ENCODE data around the gene IL10.
A peak's percentile ranks its signal among the peaks of the same experiment; 100 is the strongest.
"Not testable (repeated sequence)": the region's sequence is repeated elsewhere in the genome, so short reads cannot be mapped to it uniquely, and the experiment has no call there.

The IL10 gene

GRCh38 chr1:206793620-206794019, 21.3 kb upstream of the IL10 start:
- no peak for DNase-seq (ENCODE audit: low spot score)

- no peak for DNase-seq (ENCODE audit: low spot score)
Measured at GRCh38 chr1:206792939-206793607, 20.8 kb upstream of the IL10 start.

- DNase-seq (ENCODE audit: low spot score): no peak
Measured at GRCh38 chr1:206790502-206791250, 18.4 kb upstream of the IL10 start.

- no peak for DNase-seq (ENCODE audit: low spot score)
Measured at GRCh38 chr1:206788487-206789050, 16.3 kb upstream of the IL10 start.

- no peak for DNase-seq (ENCODE audit: low spot score)
Measured at GRCh38 chr1:206787891-206788290, 15.6 kb upstream of the IL10 start.

- DNase-seq (ENCODE audit: low spot score): peak; percentile 62
Measured at GRCh38 chr1:206786212-206786886, 14.1 kb upstream of the IL10 start.

- DNase-seq (ENCODE audit: low spot score): no peak
Measured at GRCh38 chr1:206785182-206785765, 13.0 kb upstream of the IL10 start.

GRCh38 chr1:206784471-206784903, 12.2 kb upstream of the IL10 start:
- peak; percentile 94 for DNase-seq (ENCODE audit: low spot score)

- no peak for DNase-seq (ENCODE audit: low spot score)
Measured at GRCh38 chr1:206783506-206783905, 11.2 kb upstream of the IL10 start.

- DNase-seq (ENCODE audit: low spot score): no peak
Measured at GRCh38 chr1:206782448-206782847, 10.2 kb upstream of the IL10 start.

- no peak for DNase-seq (ENCODE audit: low spot score)
Measured at GRCh38 chr1:206779638-206780037, 7.3 kb upstream of the IL10 start.

- not testable (repeated sequence) for DNase-seq (ENCODE audit: low spot score)
Measured at GRCh38 chr1:206778911-206779310, 6.6 kb upstream of the IL10 start.

- no peak for DNase-seq (ENCODE audit: low spot score)
Measured at GRCh38 chr1:206778031-206778430, 5.7 kb upstream of the IL10 start.

- no peak for DNase-seq (ENCODE audit: low spot score)
Measured at GRCh38 chr1:206776229-206776628, 3.9 kb upstream of the IL10 start.

GRCh38 chr1:206774093-206774492, 1.8 kb upstream of the IL10 start:
- DNase-seq (ENCODE audit: low spot score): no peak

- DNase-seq (ENCODE audit: low spot score): no peak
Measured at GRCh38 chr1:206771338-206771692, 979 bp downstream of the IL10 start.

- DNase-seq (ENCODE audit: low spot score): no peak
Measured at GRCh38 chr1:206770531-206771337, 1.6 kb downstream of the IL10 start, which contains the start of gene IL19. Gene IL19, plus strand, starts transcription at chr1:206770773. Its CDS starts 65,890 bp downstream, at chr1:206836663.

- peak; percentile 93 for DNase-seq (ENCODE audit: low spot score)
Measured at GRCh38 chr1:206769304-206769731, 3.0 kb downstream of the IL10 start.

GRCh38 chr1:206768472-206769303, 3.6 kb downstream of the IL10 start:
- DNase-seq (ENCODE audit: low spot score): no peak

- peak; percentile 87 for DNase-seq (ENCODE audit: low spot score)
Measured at GRCh38 chr1:206766251-206766856, 5.9 kb downstream of the IL10 start.
